ENCODE measurements around the gene SLC38A1. TPM values are rescaled to one million over a fixed set of nuclear protein-coding genes. Genes with fewer than 3 reads are reported as not detected.
"Not testable (repeated sequence)": the region's sequence is repeated elsewhere in the genome, so short reads cannot be mapped to it uniquely, and the experiment has no call there.

The SLC38A1 gene
- total RNA-seq, 1 donor, result 46.6 TPM

DNA sequence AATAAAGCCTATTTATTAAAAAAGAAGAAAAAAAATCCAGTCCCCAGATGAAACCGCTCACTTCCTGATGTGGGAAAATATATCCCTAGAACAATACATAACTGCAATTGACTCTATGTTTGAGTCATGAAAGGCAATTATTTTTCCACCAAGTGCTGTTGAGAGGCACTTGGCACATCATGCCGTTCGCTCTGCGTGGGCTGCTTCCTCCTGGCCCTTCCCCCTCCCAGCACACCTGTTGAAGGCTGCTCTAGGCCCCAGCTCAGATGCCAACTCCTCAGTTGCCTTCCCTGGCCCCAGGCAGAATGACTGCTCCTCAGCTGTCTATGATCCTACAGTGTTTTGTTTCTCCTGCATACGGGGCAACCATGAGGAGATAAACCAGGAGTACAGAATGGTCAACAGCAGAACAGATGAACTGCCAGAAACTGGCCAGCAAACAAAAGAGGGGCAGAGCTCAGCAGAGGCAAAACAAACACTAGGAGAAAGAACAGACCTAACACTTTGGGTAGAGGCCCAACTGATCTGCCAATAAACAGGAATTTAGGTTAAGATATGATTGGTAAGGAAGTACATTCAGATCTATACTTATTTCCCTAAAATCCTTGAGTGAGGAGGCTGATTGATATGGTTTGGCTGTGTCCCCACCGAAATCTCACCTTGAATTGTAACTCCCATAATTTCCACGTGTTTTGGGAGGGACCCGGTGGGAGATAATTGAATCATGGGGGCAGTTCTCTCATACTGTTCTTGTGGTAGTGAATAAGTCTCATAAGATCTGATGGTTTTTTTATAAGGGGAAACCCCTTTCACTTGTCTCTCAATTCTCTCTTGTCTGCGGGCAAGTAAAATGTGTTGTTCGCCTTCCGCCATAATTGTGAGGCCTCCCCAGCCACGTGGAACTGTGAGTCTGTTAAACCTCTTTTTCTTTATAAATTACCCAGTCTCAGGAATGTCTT is 58.6 kb downstream of the SLC38A1 start:
- DNase-seq (ENCODE audit: low read depth in 2 of 3, low spot score in 2 of 3), result no peak

DNA sequence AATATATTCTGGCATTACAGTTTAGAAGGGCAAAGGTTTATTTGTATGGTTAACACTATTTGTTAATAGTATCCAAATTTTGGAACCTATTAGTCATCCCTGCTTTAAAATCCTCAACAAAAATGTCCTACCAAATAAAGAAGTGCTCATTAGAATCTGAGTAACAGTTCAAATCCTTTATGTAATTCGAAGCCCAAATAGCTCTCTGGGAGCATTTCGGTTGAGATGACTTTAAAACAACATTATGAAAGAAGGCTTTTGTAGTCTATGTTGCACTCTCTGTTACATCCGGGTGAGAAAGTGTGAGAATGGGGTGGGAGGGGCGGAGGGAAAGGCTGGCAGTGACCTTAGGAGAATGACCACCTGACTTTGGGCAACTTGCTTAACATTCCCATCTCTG is 59.7 kb downstream of the SLC38A1 start:
- no peak for DNase-seq (ENCODE audit: low read depth in 2 of 3, low spot score in 2 of 3)

DNA sequence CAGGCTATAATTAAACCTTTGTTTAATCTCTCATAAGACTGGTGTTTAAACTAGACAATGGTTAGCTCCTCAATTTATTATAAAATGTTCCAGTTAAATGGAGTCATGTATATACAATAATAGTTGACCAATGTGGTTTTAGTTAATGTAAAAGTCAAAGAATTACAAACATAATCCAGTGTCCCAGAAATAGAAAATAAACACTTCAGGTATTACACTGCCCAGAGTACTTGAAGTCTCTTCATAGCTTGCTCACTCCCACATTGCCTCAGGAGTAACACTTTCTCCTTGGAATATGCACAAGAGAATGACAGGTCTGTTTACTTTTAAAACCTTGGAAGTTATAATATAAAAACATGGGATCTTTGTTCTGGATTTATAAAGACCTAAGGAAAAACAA is 60.5 kb downstream of the SLC38A1 start:
- no peak for DNase-seq (ENCODE audit: low read depth in 2 of 3, low spot score in 2 of 3)

DNA sequence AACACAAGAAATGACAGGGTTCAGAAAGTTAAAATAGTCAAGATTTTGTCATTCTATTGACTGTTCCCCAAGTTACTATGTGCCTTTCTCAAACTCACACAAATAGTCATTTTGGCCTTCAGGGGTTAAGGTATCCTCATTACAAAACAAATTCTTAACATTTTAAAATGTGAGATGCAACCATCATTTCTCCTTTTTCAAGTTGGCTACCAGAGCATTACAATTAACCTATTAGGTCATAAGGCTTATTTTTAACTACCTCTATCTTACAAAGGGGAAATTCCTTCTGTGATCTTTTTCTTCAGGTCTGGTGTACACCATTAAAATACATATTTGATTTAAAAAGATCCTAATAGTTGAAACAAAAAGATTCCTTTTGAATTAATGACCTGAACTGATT is 61.2 kb downstream of the SLC38A1 start:
- no peak for DNase-seq (ENCODE audit: low read depth in 2 of 3, low spot score in 2 of 3)

DNA sequence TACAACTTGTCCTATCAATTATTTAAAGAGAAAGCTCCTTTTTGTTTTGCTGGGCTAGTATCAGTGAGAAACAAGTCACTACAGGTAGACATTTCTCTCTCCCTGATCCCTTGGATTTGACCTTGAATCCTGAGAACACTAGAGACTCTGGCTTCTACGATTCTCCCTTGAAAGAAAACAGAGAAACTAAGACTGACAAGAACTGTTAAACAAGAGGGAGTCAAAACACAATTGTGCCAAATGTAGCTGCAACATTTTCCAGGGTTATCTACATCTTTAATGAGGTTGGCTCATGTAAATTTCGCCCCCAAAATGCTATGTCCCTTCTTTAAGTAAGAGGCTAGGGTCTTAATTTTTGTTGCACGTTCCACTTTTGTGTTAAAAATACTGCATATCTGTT is 62.4 kb downstream of the SLC38A1 start:
- no peak for DNase-seq (ENCODE audit: low read depth in 2 of 3, low spot score in 2 of 3)

DNA sequence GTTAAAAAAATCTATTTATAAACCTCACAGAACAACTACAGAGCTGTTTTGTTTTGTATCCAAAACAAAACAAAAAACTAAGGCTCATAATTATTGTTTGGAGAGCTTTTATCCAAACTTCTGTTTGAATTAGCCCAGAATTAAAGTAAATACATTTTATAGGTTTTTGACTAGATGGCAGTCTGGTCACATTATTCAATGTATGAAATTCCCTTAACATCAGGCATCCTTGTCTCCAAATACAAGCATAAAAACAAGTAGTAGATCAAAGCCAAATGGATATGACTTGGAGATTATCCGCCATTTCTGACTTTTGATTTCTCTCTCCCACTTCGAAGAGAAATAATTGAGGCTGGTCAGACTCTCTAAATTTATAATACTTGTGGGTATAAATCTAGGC is 63.5 kb downstream of the SLC38A1 start:
- no peak for DNase-seq (ENCODE audit: low read depth in 2 of 3, low spot score in 2 of 3)

DNA sequence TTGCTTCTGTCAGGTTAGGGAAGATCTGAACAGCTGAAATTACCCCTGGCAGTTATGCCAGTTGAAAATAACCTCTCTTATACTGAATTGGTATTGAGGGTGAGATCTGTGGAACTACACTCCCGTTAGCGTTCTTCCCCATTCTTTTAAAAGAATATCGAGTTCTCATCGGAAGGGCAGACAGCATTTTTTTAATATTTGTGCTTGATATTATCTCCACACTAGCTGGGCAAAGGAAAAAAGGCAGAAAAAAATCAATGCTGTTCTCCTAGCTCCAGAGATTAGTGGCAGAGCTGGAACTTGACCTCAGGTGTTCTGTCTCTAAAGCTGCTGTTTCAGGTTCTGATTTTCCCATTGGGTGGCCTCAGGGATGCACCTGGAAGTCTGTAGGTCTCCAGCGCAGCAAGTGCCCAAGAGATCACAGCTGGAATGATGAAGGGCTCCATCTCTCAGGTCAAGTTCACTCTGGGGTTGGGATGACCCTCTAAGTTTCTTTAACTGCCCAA is 67.5 kb downstream of the SLC38A1 start:
- DNase-seq (ENCODE audit: low read depth in 2 of 3, low spot score in 2 of 3), result no peak

DNA sequence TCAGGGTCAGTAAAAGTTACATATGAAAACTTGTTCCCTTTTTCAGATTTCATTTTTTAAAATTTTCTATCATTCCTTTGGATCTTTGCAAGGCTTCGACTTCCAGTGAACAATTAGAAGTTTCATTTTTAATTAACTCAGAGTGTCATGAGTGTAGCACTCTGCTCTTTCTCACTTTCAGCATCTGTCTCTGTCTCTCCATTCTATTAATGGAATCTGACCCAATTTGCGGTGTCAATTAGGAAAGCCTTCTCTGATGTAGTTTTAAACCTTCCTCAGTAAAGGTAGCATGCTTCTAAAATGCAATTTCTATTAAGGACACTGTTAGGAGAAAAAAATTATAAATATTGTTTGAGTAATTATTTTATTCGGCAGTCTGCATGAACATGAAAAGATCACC is 68.3 kb downstream of the SLC38A1 start:
- DNase-seq (ENCODE audit: low read depth in 2 of 3, low spot score in 2 of 3), result no peak

DNA sequence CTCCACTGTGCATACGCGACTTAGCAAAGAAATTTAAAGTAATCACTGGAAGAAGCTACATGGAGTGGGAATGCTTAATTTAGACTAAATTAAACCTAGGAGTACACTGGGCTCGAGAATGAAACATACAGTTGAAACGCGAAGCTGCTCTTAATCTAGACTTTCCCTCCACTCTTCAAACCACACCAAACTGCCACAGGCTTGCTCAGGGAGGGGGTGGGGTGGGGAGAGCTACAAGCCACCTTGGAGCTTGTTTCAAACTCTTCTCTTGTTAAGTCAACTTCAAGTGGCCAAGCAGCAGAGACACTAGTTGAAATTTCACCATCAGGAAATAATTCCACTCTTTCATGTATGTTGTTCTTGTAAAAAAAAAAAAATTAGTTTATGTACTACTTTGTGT is 69.9 kb downstream of the SLC38A1 start:
- DNase-seq (ENCODE audit: low read depth in 2 of 3, low spot score in 2 of 3), result no peak

DNA sequence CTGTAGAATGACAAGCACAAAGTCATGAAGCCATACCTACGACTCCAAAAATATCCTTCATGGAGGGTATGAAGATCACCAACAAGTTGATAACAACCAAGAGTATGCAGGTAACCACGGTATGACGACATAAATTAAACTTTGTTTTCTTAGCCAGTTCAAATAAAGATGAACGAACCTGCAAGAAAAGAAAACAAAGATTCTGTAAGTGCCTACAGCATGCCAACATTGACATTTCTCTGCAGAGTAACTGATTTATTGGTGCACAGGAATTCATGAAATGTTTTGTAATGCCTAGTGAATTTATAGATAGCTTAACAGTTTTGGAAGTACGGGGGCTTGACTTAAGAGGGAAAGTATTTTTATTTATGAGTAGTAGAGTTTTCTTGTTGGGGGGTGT is 71.0 kb downstream of the SLC38A1 start:
- no peak for DNase-seq (ENCODE audit: low read depth in 2 of 3, low spot score in 2 of 3)

DNA sequence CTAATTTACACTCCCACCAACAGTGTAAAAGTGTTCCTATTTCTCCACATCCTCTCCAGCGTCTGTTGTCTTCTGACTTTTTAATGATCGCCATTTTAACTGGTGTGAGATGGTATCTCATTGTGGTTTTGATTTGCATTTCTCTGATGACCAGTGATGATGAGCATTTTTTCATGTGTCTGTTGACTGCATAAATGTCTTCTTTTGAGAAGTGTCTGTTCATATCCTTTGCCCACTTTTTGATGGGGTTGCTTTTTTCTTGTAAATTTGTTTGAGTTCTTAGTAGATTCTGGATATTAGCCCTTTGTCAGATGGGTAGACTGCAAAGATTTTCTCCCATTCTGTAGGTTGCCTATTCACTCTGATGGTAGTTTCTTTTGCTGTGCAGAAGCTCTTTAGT is 78.3 kb downstream of the SLC38A1 start:
- DNase-seq (ENCODE audit: low read depth in 2 of 3, low spot score in 2 of 3), result not testable (repeated sequence)

DNA sequence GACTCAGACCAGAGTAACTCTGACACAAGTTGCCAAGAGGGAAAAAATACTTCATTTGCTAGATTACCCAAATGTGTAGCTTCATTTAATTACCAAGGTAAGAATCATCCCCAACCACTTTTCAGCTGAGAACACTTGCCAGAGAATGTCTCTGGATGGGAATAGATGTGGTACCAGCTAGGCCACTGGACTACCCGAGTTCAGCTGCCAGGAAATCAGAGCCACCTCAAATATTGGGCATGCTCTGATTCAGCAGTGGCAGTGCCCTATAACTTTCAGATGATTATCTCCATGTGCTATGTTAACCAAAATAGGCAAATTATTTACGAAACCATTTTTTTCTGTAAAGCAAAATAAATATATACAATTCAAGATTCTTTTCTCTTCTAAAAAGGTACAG is 80.7 kb downstream of the SLC38A1 start:
- no peak for DNase-seq (ENCODE audit: low read depth in 2 of 3, low spot score in 2 of 3)

DNA sequence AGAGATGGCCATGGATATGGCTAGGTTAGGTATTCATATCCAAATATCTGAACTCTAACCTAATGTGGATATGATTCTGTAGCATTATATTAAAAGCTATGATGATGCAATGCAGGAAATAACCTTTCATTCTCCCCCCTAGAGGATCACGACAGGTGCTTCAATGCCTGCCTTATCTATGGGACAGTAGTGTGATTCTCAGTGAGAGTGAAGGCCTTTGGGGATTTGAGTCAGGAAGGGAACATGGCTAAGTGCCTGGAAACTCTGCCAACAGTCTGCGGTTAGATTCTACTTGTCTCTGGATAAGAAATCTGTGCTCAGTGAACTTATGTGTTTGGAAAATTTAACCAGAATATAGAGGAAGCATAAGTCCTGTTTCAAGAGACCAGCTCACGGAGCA is 81.8 kb downstream of the SLC38A1 start:
- DNase-seq (ENCODE audit: low read depth in 2 of 3, low spot score in 2 of 3), result no peak

DNA sequence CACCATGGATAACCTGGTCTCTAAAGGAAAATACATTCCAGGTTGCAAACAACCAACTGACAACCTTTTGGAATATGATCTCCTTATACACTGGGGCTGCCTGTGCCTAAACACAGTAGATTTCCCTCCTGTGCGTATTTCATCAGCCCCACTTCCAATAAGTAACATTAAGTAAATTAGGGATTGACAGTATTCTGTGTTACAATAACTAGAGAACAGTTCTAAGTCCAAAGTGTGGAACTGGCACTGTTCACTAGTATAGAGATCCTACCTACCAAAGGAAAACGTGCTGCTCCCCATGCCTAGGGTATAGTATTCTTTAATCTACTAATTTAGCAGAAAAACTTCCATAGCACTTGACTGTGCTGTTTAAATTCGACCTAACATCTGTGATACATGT is 82.8 kb downstream of the SLC38A1 start:
- no peak for DNase-seq (ENCODE audit: low read depth in 2 of 3, low spot score in 2 of 3)

DNA sequence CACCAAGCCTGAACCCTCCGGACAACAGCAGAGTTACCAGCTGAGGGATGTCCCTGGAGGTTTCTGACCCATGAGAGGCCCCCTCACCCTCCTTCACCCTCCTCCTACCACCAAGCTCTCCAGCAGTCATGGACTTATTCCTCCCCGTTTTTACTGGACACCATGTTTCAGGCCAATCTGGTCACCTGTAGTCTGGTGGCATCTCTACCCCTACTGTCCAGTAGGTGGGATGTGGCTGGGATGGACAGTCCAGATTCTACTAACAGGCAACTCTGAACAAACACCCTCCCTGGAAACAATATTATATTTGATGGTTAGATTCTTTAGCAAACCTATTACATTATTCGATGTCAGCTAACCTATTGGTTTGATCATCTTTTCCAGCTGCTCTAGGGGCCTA is 83.2 kb downstream of the SLC38A1 start:
- DNase-seq (ENCODE audit: low read depth in 2 of 3, low spot score in 2 of 3), result no peak

DNA sequence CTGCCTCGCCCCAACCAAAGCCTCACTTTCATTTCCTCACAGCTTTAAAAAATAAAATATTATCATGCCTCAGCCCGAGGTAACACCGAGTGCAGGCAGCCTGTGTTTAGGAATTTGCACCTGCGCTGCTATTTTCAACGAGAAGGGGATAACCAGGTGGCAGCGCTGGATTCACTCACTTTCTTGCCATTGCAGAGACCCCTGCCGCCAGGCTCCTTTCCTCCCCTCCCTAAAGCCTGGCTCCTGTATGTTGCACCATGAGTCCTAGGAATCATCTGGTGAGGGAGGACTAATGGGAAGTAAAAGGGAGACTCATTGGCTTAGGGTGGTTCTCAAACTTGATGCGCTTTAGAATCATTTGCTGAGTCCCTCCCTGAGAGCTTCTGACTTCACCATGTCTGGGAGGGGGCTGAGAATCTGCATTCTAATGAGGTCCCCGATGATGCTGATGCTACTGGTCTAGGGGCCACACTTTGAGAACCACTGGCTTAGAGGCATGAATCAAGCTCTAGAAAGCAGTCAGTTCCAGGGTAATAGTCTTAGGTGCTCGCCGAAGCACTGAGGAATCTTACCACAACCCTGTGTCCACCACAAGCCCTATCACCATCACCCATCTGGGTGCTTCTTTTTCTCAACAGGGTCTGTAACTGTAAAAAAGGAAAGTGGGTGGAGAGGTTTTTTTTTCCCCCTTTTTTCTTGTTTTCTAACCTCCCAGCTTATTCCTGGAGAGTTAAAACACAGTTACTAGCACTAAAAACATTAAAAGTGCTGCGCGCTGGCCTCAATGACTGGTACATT is 83.8 kb downstream of the SLC38A1 start:
- DNase-seq (ENCODE audit: low read depth in 2 of 3, low spot score in 2 of 3), result no peak

DNA sequence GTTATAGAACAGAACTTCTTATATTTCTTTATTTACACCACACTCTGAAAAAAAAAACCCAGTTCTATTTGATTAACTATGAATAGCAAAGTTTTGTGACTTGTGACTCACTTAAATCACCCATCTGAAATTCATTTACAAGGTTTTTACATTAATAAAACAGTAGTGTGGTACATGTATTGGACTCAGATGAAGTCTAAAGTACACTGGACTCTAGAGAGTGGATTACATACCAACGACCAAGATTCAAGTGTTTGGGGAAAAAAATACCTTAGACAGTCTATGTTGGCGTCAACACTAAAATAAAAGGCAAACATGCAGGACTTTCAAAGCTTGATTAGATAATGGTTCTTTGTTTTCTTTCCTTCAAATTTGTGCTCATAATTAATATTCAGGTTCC is 85.7 kb downstream of the SLC38A1 start:
- DNase-seq (ENCODE audit: low read depth in 2 of 3, low spot score in 2 of 3), result no peak

DNA sequence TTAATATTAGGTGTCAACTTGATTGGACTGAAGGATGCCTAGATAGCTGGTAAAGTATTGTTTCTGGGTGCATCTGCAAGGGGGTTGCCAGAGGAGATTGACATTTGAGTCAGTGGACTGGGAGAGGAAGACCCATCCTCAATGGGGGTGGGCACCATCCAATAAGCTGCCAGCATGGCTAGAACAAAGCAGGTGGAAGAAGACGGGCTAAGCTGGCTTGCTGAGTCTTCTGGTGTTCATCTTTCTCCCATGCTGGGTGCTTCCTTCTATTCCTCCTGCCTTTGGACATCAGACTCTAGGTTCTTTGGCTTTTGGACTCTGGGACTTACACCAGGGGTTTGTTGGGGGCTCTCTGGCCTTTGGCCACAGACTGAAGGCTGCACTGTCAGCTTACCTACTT is 87.4 kb downstream of the SLC38A1 start:
- DNase-seq (ENCODE audit: low read depth in 2 of 3, low spot score in 2 of 3), result no peak

DNA sequence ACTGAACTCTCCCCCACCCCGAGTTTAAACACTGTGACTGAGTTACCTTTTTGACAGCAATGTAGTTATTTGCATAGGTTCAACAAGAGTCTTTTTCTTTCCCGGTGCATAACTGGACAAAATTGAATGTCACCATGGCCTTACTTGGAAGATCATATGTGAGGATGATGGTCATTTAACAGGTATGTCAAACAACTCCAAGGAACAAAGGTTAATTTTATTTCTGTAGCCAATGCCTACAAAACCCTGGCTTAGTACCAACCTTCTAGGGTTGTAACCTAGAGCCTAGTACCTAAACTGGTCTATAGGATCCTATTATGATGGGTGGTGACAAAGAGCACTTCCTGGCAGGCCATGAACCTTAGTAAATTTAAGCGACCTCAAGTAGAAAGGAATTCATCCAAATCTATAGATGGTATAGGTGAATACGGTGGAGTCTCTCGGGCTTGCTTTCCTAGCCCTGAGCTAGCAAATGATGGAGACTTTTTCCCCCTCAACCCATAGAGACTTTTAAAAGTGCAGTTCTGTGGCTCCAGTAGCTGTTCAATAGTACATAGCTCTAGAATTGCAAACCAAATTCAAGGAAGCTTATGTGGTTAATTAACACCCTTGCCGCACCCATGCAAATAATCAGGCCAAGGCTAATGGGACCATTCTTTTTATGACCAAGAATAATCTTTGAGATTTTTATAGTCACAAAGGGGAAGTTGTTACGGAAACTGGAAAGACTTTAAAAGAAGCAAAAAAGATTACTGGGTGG is 89.0 kb downstream of the SLC38A1 start:
- DNase-seq (ENCODE audit: low read depth in 2 of 3, low spot score in 2 of 3), result peak in 1 of 3 donors; percentile 35

DNA sequence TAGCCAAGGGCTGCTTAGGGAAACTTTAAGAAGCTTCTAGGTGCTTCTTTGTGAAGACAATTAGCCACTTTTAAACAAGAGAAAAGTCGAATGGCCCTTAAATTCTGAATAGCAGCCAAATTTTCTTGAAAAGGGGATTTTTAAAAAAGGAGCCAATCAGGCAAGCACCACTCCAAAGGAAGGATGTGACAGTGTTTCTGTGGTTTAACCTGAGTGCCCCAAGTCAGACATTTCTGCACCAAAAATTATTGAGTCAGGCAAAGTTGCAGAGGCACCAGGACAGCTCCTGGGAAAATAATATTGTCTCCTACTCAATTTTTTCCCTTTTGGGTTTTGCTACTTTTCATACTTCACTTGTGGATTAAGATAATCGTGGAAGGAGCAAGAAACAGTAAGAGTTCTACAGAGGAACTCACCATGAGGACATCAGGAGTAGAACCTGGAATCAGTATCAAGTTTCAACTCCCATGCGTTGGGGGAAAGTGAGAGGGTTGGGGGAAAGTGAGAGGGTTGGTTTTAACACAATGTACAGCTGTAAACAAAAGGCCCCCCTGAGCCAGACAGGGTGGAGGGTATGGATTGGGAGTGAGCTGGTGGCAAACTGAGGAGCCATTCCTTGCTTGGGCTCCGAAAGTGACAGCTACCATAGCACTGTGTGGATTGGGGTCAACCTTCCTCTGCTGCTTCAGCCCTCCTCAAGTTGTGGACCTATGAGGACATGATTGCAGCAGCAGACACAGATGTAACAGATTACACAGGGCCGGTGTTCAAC is 90.8 kb downstream of the SLC38A1 start:
- DNase-seq (ENCODE audit: low read depth in 2 of 3, low spot score in 2 of 3), result peak; percentile 10 to 58 (median 44)
